Right cardiac atrium (tissue), 5 donors: ENCODE results near the gene TMEM60. TPM values are rescaled to one million over a fixed set of nuclear protein-coding genes. Genes with fewer than 3 reads are reported as not detected.
"Not testable (repeated sequence)": the region's sequence is repeated elsewhere in the genome, so short reads cannot be mapped to it uniquely, and the experiment has no call there.

Experiments used
- ATAC-seq, 2 donors: fragments of 200-7000 bp; cut with Tn5 transposase; one replicate each; pipeline versions ENCODE4 v1.8.0 to v1.9.1; 2020; ENCODE audit warnings: moderate library complexity in 2 of 2, mild to moderate bottlenecking in 1 of 2
- DNase-seq, 3 donors: peaks; one replicate each; pipeline ENCODE4 v3.0.0-alpha.2; 2020
- H3K27ac ChIP-seq: one replicate; pipeline ENCODE4 v1.5.1; 2013; ENCODE audit warnings: mild to moderate bottlenecking, low read length, control low read depth, moderate library complexity
- H3K27me3 ChIP-seq: one replicate; pipeline ENCODE4 v1.6.1; 2013; ENCODE audit not compliant: control insufficient read depth, insufficient read depth
- H3K4me1 ChIP-seq: one replicate; pipeline ENCODE4 v1.6.1; 2013; ENCODE audit warnings: low read length; ENCODE audit not compliant: control insufficient read depth, insufficient read depth
- H3K4me3 ChIP-seq: one replicate; pipeline ENCODE4 v1.5.1; 2013; ENCODE audit warnings: low read length, control low read depth
- H3K9me3 ChIP-seq: one replicate; pipeline ENCODE4 v1.6.1; 2013; ENCODE audit warnings: low read length; ENCODE audit not compliant: control insufficient read depth
- WGBS: extraction: QIAGEN DNeasy Blood & Tissue Kit; methylation state at CpG from one replicate; pipeline ENCODE4 v1.1.7; 2013; 5-methylcytosine and 5-hydroxymethylcytosine counted together
- intact Hi-C, 4 donors: fragments of 100-400 bp; cut with DNase I; formaldehyde crosslinking; loops; one replicate each; pipeline versions ENCODE4 v1.11.0 to v1.14.0; 2022 to 2023
- polyA plus RNA-seq: library from polyadenylated mRNA; stranded (reverse); fragments of 200-250 nt; gene quantifications from one replicate; pipeline ENCODE4 v1.2.3, GENCODE V29; 2013
- total RNA-seq, 4 donors: library from RNA; stranded (reverse); fragmentation: NEBNext Ultra II Directional; extraction: Animal tissue kit (Norgen Biotek cat#: 25700); gene quantifications; one replicate each; pipeline ENCODE4 v1.2.1, GENCODE V29; 2021
- donor health status: healthy with polysubstance abuse.
- donor health status: DM: no; HTN: yes; CAD: no.
- donor health status: DM: no; HTN: no; CAD: no.
- donor health status: DM: no; HTN: yes; CAD: no; lungs with severe emphysema.
- donor health status: DM: yes; HTN: yes; CAD: no.

Gene TMEM60
- total and polyA plus RNA-seq, 5 donors, result 7.9 to 16.3 (median 9.2) TPM

DNA sequence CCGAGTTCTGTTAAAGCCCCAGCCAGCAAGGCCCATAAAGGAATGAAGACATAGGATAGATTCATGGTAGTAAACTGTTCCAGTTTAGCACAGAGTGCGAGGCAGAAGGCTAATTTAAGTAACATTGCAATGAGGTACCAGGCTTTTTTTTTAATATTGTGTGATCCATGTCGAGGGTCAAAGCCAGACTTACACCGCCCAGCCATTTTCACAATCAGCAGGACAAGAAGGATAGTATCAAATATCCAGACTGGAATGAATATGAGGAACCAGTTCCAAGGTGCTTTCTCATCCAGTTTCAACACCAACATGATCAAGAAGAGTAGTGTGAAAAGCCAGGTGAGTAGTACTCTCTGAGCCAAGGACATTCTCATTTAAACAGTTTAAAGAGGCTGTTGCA is 4.2 kb downstream of the TMEM60 start:
- intact Hi-C loops, result no loop called here
- H3K27ac ChIP-seq, result no peak overlapping the region

GRCh38 chr7:77791956-77792355 is 6.3 kb downstream of the TMEM60 start:
- no peak for DNase-seq
- H3K4me3 ChIP-seq, result no peak overlapping the region
- intact Hi-C loops, result no loop called here
- H3K9me3 ChIP-seq, result no peaks in the 10 kb centered on the region
- H3K27ac ChIP-seq, result no peak overlapping the region
- H3K4me1 ChIP-seq, result no peaks in the 10 kb centered on the region
- H3K27me3 ChIP-seq, result no peaks in the 10 kb centered on the region
- no peak for ATAC-seq
- WGBS, result 78% methylated on average over 2 of the region's 2 CpGs

More for the DNA sequence above, 4.2 kb downstream of the TMEM60 start:
- DNase-seq, result no peak
- Histone ChIP-seq H3K27me3 (no peaks in the 10 kb centered on the region), H3K4me3 (no peak overlapping the region), H3K4me1 (no peaks in the 10 kb centered on the region), H3K9me3 (no peaks in the 10 kb centered on the region)
- no peak for ATAC-seq
- WGBS, result 87% methylated on average over 4 of the region's 4 CpGs

DNA sequence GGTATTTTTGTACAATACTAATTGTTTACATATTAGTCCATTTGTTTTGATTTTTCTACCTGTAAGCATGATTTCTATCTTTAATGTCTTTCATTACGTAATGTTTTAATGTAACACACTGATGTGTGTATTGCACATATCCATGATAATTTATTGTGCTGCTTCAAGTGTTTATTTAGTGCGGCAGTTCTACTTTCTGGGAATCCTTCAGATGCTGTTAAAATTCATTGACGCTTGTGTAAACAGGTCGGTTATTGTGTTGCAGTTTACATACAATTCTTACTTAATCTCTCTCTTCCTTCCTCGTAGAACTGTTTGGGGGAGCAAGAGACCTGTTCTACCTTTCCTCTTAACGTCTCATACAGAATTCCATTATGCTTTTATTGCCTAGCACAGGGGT is 6.9 kb downstream of the TMEM60 start:
- Histone ChIP-seq H3K27ac (no peak overlapping the region), H3K4me3 (no peak overlapping the region), H3K4me1 (no peaks in the 10 kb centered on the region), H3K27me3 (no peaks in the 10 kb centered on the region), H3K9me3 (no peaks in the 10 kb centered on the region)
- DNase-seq (no peak), ATAC-seq (no peak)
- intact Hi-C loops, result no loop called here
- WGBS, result 82% methylated on average over 6 of the region's 6 CpGs

DNA sequence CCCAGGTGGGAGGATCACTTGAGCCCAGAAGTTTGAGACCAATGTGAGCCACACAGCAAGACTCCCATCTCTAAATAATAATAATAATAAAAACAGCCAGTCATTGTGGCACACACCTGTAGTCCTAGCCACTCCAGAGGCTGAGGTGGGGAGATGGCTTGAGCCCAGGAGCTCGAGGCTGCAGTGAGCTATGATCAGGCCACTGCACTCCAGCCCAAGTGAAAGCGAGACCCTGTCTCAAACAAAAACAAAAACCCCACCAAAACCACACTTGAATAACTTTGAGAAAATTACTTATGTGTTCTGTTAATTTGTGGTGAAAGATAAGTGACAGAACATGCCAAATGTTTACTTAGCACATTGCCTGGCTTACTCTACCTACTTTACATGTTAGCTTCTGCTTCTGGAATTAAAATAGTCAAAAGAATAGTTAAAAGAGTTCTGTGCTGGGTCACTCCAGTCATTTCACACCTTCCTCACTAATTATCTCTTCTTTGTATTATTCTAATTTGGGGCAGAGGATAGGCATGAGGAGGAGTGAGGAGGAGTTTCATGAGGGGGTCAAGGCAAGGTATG is 9.8 kb downstream of the TMEM60 start:
- Histone ChIP-seq H3K27me3 (no peaks in the 10 kb centered on the region), H3K4me3 (no peak overlapping the region), H3K4me1 (no peaks in the 10 kb centered on the region), H3K27ac (no peak overlapping the region), H3K9me3 (no peaks in the 10 kb centered on the region)
- ATAC-seq (no peak), DNase-seq (no peak)
- WGBS, result 97% methylated on average over 2 of the region's 2 CpGs
- intact Hi-C loops, result no loop called here

GRCh38 chr7:77786741-77787140 is 11.5 kb downstream of the TMEM60 start:
- Histone ChIP-seq H3K9me3 (no peaks in the 10 kb centered on the region), H3K27ac (no peak overlapping the region), H3K27me3 (no peaks in the 10 kb centered on the region), H3K4me1 (no peaks in the 10 kb centered on the region), H3K4me3 (no peak overlapping the region)
- DNase-seq (no peak), ATAC-seq (no peak)
- intact Hi-C loops, result no loop called here

DNA sequence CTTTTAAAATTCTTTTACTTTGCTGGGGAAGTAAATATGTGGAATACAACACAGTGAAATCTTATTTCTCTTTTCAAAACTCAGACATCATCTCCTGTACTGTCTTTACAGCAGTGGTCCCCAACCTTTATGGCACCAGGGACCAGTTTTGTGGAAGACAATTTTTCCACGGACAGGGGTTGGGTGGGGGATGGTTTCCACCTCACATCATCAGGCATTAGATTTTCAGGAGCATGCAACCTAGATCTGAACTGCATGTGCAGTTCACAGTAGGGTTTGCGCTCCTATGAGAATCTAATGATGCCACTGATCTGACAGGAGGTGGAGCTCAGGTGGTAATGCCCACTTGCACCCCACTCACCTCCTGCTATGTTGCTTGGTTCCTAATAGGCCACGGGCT is 12.2 kb downstream of the TMEM60 start:
- WGBS, result 96% methylated on average over 3 of the region's 3 CpGs
- Histone ChIP-seq H3K27me3 (no peaks in the 10 kb centered on the region), H3K4me3 (no peak overlapping the region), H3K27ac (no peak overlapping the region), H3K9me3 (no peaks in the 10 kb centered on the region), H3K4me1 (no peaks in the 10 kb centered on the region)
- ATAC-seq, result no peak
- DNase-seq, result no peak
- intact Hi-C loops, result no loop called here

- ATAC-seq, intact Hi-C loops, H3K27ac ChIP-seq, H3K4me3 ChIP-seq, H3K27me3 ChIP-seq, DNase-seq, H3K4me1 ChIP-seq, H3K9me3 ChIP-seq: not testable (repeated sequence)
- WGBS, result 95% methylated on average over 10 of the region's 10 CpGs
These were observed 13.8 kb downstream of the TMEM60 start for GRCh38 chr7:77784426-77784825.

DNA sequence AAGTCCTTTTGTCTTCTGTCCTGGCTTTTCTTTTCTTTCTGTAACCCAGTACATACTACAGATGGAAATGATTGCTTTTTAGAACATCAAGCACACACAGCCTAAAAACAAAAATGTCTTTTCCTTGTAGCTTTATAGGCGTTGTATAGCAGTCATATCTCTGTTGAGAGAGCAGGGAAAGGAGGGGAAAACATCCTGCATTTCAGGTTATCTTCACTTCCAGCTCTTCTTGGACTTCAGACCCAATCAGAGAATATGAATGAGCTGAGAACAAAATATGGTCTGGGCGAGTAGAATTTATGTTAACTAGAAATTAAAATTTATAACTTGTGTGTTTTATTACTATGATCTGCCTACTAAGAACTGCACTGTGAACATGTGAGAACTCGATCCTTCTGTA is 14.7 kb downstream of the TMEM60 start:
- Histone ChIP-seq H3K4me1 (no peaks in the 10 kb centered on the region), H3K27me3 (no peaks in the 10 kb centered on the region), H3K4me3 (no peak overlapping the region), H3K27ac (no peak overlapping the region), H3K9me3 (no peaks in the 10 kb centered on the region)
- WGBS, result 84% methylated on average over 3 of the region's 3 CpGs
- DNase-seq, result no peak
- intact Hi-C loops, result no loop called here
- no peak for ATAC-seq

- no peaks in the 10 kb centered on the region for H3K9me3 ChIP-seq
- H3K27ac ChIP-seq, result no peak overlapping the region
- intact Hi-C loops, result no loop called here
- no peaks in the 10 kb centered on the region for H3K27me3 ChIP-seq
- ATAC-seq (no peak), DNase-seq (no peak)
- H3K4me3 ChIP-seq, result no peak overlapping the region
- H3K4me1 ChIP-seq, result no peaks in the 10 kb centered on the region
- 99% methylated on average over 1 of the region's 1 CpG for whole genome bisulfite sequencing
These were observed 15.1 kb downstream of the TMEM60 start for GRCh38 chr7:77783111-77783510.

GRCh38 chr7:77782383-77782782 is 15.9 kb downstream of the TMEM60 start:
- intact Hi-C loops, result no loop called here

DNA sequence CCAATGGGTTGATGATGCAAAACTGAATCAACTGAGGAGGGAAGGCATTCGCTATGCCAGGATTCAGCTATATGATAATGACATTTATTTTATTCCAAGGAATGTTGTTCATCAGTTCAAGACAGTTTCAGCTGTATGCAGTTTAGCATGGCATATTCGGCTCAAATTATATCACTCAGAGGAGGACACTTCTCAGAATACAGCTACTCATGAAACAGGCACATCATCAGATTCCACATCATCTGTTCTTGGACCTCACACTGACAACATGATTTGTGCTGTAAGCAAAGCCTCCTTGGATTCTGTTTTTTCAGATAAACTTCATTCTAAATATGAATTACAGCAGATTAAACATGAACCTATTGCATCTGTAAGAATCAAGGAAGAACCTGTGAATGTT is 19.7 kb downstream of the TMEM60 start:
- ATAC-seq, result no peak
- Histone ChIP-seq H3K27me3 (no peaks in the 10 kb centered on the region), H3K4me3 (no peak overlapping the region), H3K4me1 (no peaks in the 10 kb centered on the region), H3K27ac (no peak overlapping the region), H3K9me3 (no peaks in the 10 kb centered on the region)
- no peak for DNase-seq
- 96% methylated on average over 2 of the region's 2 CpGs for whole genome bisulfite sequencing
- intact Hi-C loops, result no loop called here

More at GRCh38 chr7:77782383-77782782, 15.9 kb downstream of the TMEM60 start:
- 97% methylated on average over 4 of the region's 4 CpGs for WGBS
- Histone ChIP-seq H3K4me1 (no peaks in the 10 kb centered on the region), H3K9me3 (no peaks in the 10 kb centered on the region), H3K27me3 (no peaks in the 10 kb centered on the region), H3K27ac (no peak overlapping the region), H3K4me3 (no peak overlapping the region)
- ATAC-seq (no peak), DNase-seq (no peak)

DNA sequence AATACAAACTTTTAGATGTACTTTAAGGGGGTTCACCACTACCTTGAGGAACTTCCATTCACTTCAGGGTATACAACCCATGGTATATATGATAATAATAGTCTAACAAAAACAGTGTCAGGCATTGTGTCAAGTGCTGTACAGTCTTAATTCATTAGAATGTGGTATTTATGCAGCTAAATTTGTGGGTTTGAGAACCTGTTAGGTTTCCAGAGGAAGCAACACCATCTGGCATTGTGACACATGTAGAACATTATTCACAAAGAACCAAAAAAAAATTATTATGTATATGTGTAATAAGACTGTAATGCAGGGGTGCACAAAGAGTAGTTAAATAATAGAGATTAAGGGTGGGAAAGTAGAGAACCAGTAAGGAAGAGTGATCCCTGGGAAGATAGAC is 26.3 kb downstream of the TMEM60 start:
- H3K27ac ChIP-seq, result no peak overlapping the region
- no peaks in the 10 kb centered on the region for H3K4me1 ChIP-seq
- no peak overlapping the region for H3K4me3 ChIP-seq
- intact Hi-C loops, result no loop called here
- DNase-seq (no peak), ATAC-seq (no peak)
- H3K9me3 ChIP-seq, result no peaks in the 10 kb centered on the region
- H3K27me3 ChIP-seq, result no peaks in the 10 kb centered on the region
